Measurements from ENCODE around the gene SLX1A. TPM values are rescaled to one million over a fixed set of nuclear protein-coding genes. Genes with fewer than 3 reads are reported as not detected.

SLX1A gene
- total and polyA plus RNA-seq, 2 donors (not counting 1 experiment from before 2014, with no cell fraction given) = 64.6 to 108 TPM

DNA sequence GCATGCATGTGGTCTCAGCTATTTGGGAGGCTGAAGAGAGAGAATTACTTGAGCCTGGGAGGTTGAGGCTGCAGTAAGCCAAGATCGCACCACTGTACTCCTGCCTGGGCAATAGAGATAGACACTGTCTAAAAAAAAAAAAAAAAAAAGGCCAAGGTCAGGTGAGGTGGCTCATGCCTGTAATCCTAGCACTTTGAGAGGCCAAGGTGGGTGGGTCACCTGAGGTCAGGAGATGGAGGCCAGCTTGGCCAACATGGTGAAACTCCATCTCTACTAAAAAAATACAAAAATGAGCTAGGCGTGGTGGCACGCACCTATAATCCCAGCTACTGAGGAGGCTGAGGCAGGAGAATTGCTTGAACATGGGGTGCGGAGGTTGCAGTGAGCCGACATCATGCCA lies 38.5 kb upstream of the SLX1A start:
- intact Hi-C loops (cut with micrococcal nuclease) = no loop called here
- Histone ChIP-seq H3K36me3 (replicated peaks in 1 of 2; ENCODE audit: control extremely low read depth in 1 of 2, control insufficient read depth in 1 of 2, extremely low read depth in 1 of 2, insufficient read depth in 2 of 2, low read length in 1 of 2) (no peaks in the 10 kb centered on the region), H3K27ac (ENCODE audit: low read length in 2 of 2) (no peak overlapping the region), H4K20me1 (ENCODE audit: control insufficient read depth, insufficient read depth, low read length, poor library complexity, severe bottlenecking) (no peaks in the 10 kb centered on the region), H3K9ac (ENCODE audit: low read length) (no peak overlapping the region), H3K4me2 (replicated peaks; ENCODE audit: low read depth, low read length, poor library complexity, severe bottlenecking) (no peak overlapping the region), H3K9me3 (ENCODE audit: control extremely low read depth in 1 of 3, control insufficient read depth in 2 of 3, insufficient read depth in 1 of 3, low read length in 2 of 3) (peaks cover 0 to 3% (median 0%) of the 10 kb centered on the region in 3 donors), H3K27me3 (replicated peaks in 1 of 4; ENCODE audit: control extremely low read depth in 1 of 4, control insufficient read depth in 3 of 4, insufficient read depth in 4 of 4, low read length in 3 of 4) (no peaks in the 10 kb centered on the region), H2AFZ (ENCODE audit: insufficient read depth, low read depth, low read length, poor library complexity, severe bottlenecking) (no peak overlapping the region), H3K79me2 (ENCODE audit: control insufficient read depth, insufficient read depth, low read length) (no peaks in the 10 kb centered on the region), H3K4me1 (ENCODE audit: control insufficient read depth in 2 of 2, insufficient read depth in 2 of 2, low read length in 2 of 2) (no peaks in the 10 kb centered on the region), H3K4me3 (ENCODE audit: control extremely low read depth in 1 of 5, extremely low read depth in 1 of 5, insufficient read depth in 1 of 5, low read depth in 2 of 5, low read length in 4 of 5) (no peak overlapping the region)
- no peaks in the 10 kb centered on the region for H3K9me3 Mint-ChIP-seq (ENCODE audit: insufficient read depth)
- H3K27me3 Mint-ChIP-seq = no peaks in the 10 kb centered on the region
- H3K27ac Mint-ChIP-seq = no peak overlapping the region
- 97% methylated on average over 4 of the region's 5 CpGs for WGBS (ENCODE audit: insufficient coverage)
- no peak overlapping the region for H3K4me3 Mint-ChIP-seq
- DNase-seq (no peak), ATAC-seq (ENCODE audit: low read depth) (no peak)
- CTCF ChIA-PET = no interaction called here
- TF ChIP-seq, protein P1, sequence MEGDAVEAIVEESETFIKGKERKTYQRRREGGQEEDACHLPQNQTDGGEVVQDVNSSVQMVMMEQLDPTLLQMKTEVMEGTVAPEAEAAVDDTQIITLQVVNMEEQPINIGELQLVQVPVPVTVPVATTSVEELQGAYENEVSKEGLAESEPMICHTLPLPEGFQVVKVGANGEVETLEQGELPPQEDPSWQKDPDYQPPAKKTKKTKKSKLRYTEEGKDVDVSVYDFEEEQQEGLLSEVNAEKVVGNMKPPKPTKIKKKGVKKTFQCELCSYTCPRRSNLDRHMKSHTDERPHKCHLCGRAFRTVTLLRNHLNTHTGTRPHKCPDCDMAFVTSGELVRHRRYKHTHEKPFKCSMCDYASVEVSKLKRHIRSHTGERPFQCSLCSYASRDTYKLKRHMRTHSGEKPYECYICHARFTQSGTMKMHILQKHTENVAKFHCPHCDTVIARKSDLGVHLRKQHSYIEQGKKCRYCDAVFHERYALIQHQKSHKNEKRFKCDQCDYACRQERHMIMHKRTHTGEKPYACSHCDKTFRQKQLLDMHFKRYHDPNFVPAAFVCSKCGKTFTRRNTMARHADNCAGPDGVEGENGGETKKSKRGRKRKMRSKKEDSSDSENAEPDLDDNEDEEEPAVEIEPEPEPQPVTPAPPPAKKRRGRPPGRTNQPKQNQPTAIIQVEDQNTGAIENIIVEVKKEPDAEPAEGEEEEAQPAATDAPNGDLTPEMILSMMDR (IDR thresholded peaks at IDR 0.05) = no peak
- no peak for TF ChIP-seq EZH2 (IDR thresholded peaks at IDR 0.05; ENCODE audit: borderline replicate concordance, insufficient read depth, low read depth, low read length, poor library complexity, severe bottlenecking)
- POLR2A ChIA-PET = no interaction called here
- H3K4me1 Mint-ChIP-seq = peaks cover 6% of the 10 kb centered on the region

GRCh38 chr16:30157214-30157613 lies 36.5 kb upstream of the SLX1A start:
- no peak overlapping the region for H3K4me2 ChIP-seq (replicated peaks; ENCODE audit: low read depth, low read length, poor library complexity, severe bottlenecking)
- 100% methylated on average over 1 of the region's 1 CpG for WGBS (ENCODE audit: insufficient coverage)
- DNase-seq (no peak), ATAC-seq (ENCODE audit: low read depth) (no peak)
- Mint-ChIP-seq H3K9me3 (ENCODE audit: insufficient read depth) (no peaks in the 10 kb centered on the region), H3K4me3 (no peak overlapping the region), H3K4me1 (no peaks in the 10 kb centered on the region), H3K27me3 (no peaks in the 10 kb centered on the region), H3K27ac (no peak overlapping the region)
- H3K27me3 ChIP-seq (replicated peaks in 1 of 4; ENCODE audit: control extremely low read depth in 1 of 4, control insufficient read depth in 3 of 4, insufficient read depth in 4 of 4, low read length in 3 of 4) = no peaks in the 10 kb centered on the region
- no peaks in the 10 kb centered on the region for H3K36me3 ChIP-seq (replicated peaks in 1 of 2; ENCODE audit: control extremely low read depth in 1 of 2, control insufficient read depth in 1 of 2, extremely low read depth in 1 of 2, insufficient read depth in 2 of 2, low read length in 1 of 2)
- no peak overlapping the region for H2AFZ ChIP-seq (ENCODE audit: insufficient read depth, low read depth, low read length, poor library complexity, severe bottlenecking)
- H3K9me3 ChIP-seq (ENCODE audit: control extremely low read depth in 1 of 3, control insufficient read depth in 2 of 3, insufficient read depth in 1 of 3, low read length in 2 of 3) = no peaks in the 10 kb centered on the region
- no peak overlapping the region for H3K27ac ChIP-seq (ENCODE audit: low read length in 2 of 2)
- H3K4me1 ChIP-seq (ENCODE audit: control insufficient read depth in 2 of 2, insufficient read depth in 2 of 2, low read length in 2 of 2) = no peaks in the 10 kb centered on the region
- no peak overlapping the region for H3K4me3 ChIP-seq (ENCODE audit: control extremely low read depth in 1 of 5, extremely low read depth in 1 of 5, insufficient read depth in 1 of 5, low read depth in 2 of 5, low read length in 4 of 5)
- no peaks in the 10 kb centered on the region for H4K20me1 ChIP-seq (ENCODE audit: control insufficient read depth, insufficient read depth, low read length, poor library complexity, severe bottlenecking)
- CTCF ChIA-PET = interaction anchor here (0.6 to 1.0 kb wide), 3 partner anchors 9 to 408 kb away, joined by 3 read pairs; no protein-coding TSS in a partner anchor
- POLR2A ChIA-PET = no interaction called here
- intact Hi-C loops (cut with micrococcal nuclease) = no loop called here
- H3K79me2 ChIP-seq (ENCODE audit: control insufficient read depth, insufficient read depth, low read length) = no peaks in the 10 kb centered on the region
- no peak overlapping the region for H3K9ac ChIP-seq (ENCODE audit: low read length)
- TF ChIP-seq, protein P1 (IDR thresholded peaks at IDR 0.05) = no peak
- no peak for TF ChIP-seq EZH2 (IDR thresholded peaks at IDR 0.05; ENCODE audit: borderline replicate concordance, insufficient read depth, low read depth, low read length, poor library complexity, severe bottlenecking)
